Amygdala (tissue), 56 donors: ENCODE measurements around the gene CELF1.
"Not testable (repeated sequence)": the region's sequence is repeated elsewhere in the genome, so short reads cannot be mapped to it uniquely, and the experiment has no call there.

Experiments
- DNase-seq, 56 donors: peaks; one replicate each; lab custom pipeline; 2025; lab: John Stamatoyannopoulos, UW

CELF1 gene

GRCh38 chr11:47577460-47578041 is 24.6 kb upstream of the CELF1 start:
- no peak for DNase-seq

- peak in 22 of 56 donors; percentile 12 to 68 (median 42) for DNase-seq
These were observed 20.4 kb upstream of the CELF1 start for GRCh38 chr11:47573321-47573720.

- peak in 1 of 56 donors; percentile 42 for DNase-seq
These were observed 19.9 kb upstream of the CELF1 start for GRCh38 chr11:47572715-47573255.

GRCh38 chr11:47571895-47572294 is 19.0 kb upstream of the CELF1 start:
- no peak for DNase-seq

GRCh38 chr11:47571357-47571729 is 18.4 kb upstream of the CELF1 start:
- no peak for DNase-seq

GRCh38 chr11:47570651-47571356 is 17.9 kb upstream of the CELF1 start:
- DNase-seq, result no peak

GRCh38 chr11:47569646-47570045 is 16.7 kb upstream of the CELF1 start:
- no peak for DNase-seq

- no peak for DNase-seq
These were observed 13.3 kb upstream of the CELF1 start for GRCh38 chr11:47566149-47566698.

- DNase-seq, result peak in 26 of 56 donors; percentile 10 to 72 (median 35)
These were observed 12.6 kb upstream of the CELF1 start, which contains the start of gene PTPMT1 for GRCh38 chr11:47565340-47566148. Gene PTPMT1 (plus strand): TSS chr11:47565599. CDS start chr11:47565623, 24 bp downstream.

- no peak for DNase-seq
These were observed 12.0 kb upstream of the CELF1 start for GRCh38 chr11:47564933-47565339.

- not testable (repeated sequence) for DNase-seq
These were observed 11.4 kb upstream of the CELF1 start for GRCh38 chr11:47564366-47564765.

GRCh38 chr11:47562393-47562792 is 9.5 kb upstream of the CELF1 start:
- not testable (repeated sequence) for DNase-seq

GRCh38 chr11:47560426-47560825 is 7.5 kb upstream of the CELF1 start:
- no peak for DNase-seq

- DNase-seq, result no peak
These were observed 5.8 kb upstream of the CELF1 start for GRCh38 chr11:47558695-47559094.

GRCh38 chr11:47557004-47557403 is 4.1 kb upstream of the CELF1 start:
- DNase-seq, result not testable (repeated sequence)

GRCh38 chr11:47553406-47553743 is 443 bp upstream of the CELF1 start:
- peak in 2 of 56 donors; percentile 66 to 89 for DNase-seq

GRCh38 chr11:47552056-47552565 is 821 bp downstream of the CELF1 start:
- DNase-seq, result peak in 12 of 56 donors; percentile 6 to 51 (median 30)

- no peak for DNase-seq
These were observed 1.8 kb downstream of the CELF1 start for GRCh38 chr11:47551086-47551485.

GRCh38 chr11:47550288-47551047 is 2.5 kb downstream of the CELF1 start:
- DNase-seq, result no peak

- not testable (repeated sequence) for DNase-seq
These were observed 6.7 kb downstream of the CELF1 start for GRCh38 chr11:47546274-47546673.
